ENCODE measurements around the gene HGF. TPM values are rescaled to one million over a fixed set of nuclear protein-coding genes. Genes with fewer than 3 reads are reported as not detected.
A peak's percentile ranks its signal among the peaks of the same experiment; 100 is the strongest.

The HGF gene
- total RNA-seq, 2 experiments from 2014 or later: not detected

- peak overlapping the region; percentile 61 for H3K4me2 ChIP-seq (ENCODE audit: low read length)
- H3K9me3 ChIP-seq (ENCODE audit: low read length): no peaks in the 10 kb centered on the region
- H3K36me3 ChIP-seq (ENCODE audit: insufficient read depth, low read length): no peaks in the 10 kb centered on the region
- CTCF ChIA-PET (ENCODE audit: unreplicated experiment): no interaction called here
- no peaks in the 10 kb centered on the region for H4K20me1 ChIP-seq (ENCODE audit: insufficient read depth, low read length)
- peak; percentile 39 for DNase-seq (ENCODE audit: low spot score)
- peak overlapping the region; percentile 12 for H3K4me3 ChIP-seq (ENCODE audit: low read depth, low read length, poor library complexity, severe bottlenecking)
- TF ChIP-seq CTCF (conservative IDR thresholded peaks at IDR 0.05; ENCODE audit: low read length) (no peak), EZH2phosphoT487 (IDR thresholded peaks at IDR 0.05; ENCODE audit: borderline replicate concordance, low read depth, low read length) (no peak)
- POLR2A ChIA-PET: interaction anchor here (0.7 kb wide), 1 partner anchor 919 kb away, joined by 3 read pairs; no protein-coding TSS in a partner anchor
- no peaks in the 10 kb centered on the region for H3K9me2 ChIP-seq (ENCODE audit: insufficient read depth, low read length)
- no peaks in the 10 kb centered on the region for H3K79me2 ChIP-seq (ENCODE audit: insufficient read depth, low read depth, low read length)
- intact Hi-C loops (cut with micrococcal nuclease; ENCODE audit: unreplicated experiment): no loop called here
- BruUV-seq (replicated peaks): no TSS peak
- H3K4me1 ChIP-seq (ENCODE audit: insufficient read depth, low read length, poor library complexity, severe bottlenecking): peaks cover 33% of the 10 kb centered on the region
- H2AFZ ChIP-seq (ENCODE audit: low read length): peak overlapping the region; percentile 70
- peak overlapping the region; percentile 27 for H3K27ac ChIP-seq (ENCODE audit: low read depth, low read length, poor library complexity, severe bottlenecking)
These were observed 22.0 kb upstream of the HGF start for GRCh38 chr7:81791568-81792518.

- intact Hi-C loops (cut with micrococcal nuclease; ENCODE audit: unreplicated experiment): no loop called here
- no peaks in the 10 kb centered on the region for H3K36me3 ChIP-seq (ENCODE audit: insufficient read depth, low read length)
- DNase-seq (ENCODE audit: low spot score): no peak
- H3K9me2 ChIP-seq (ENCODE audit: insufficient read depth, low read length): no peaks in the 10 kb centered on the region
- no peaks in the 10 kb centered on the region for H3K9me3 ChIP-seq (ENCODE audit: low read length)
- TF ChIP-seq EZH2phosphoT487 (IDR thresholded peaks at IDR 0.05; ENCODE audit: borderline replicate concordance, low read depth, low read length) (no peak), CTCF (conservative IDR thresholded peaks at IDR 0.05; ENCODE audit: low read length) (no peak)
- no peaks in the 10 kb centered on the region for H3K79me2 ChIP-seq (ENCODE audit: insufficient read depth, low read depth, low read length)
- H3K4me1 ChIP-seq (ENCODE audit: insufficient read depth, low read length, poor library complexity, severe bottlenecking): peaks cover 33% of the 10 kb centered on the region
- H3K4me3 ChIP-seq (ENCODE audit: low read depth, low read length, poor library complexity, severe bottlenecking): no peak overlapping the region
- ChIA-PET POLR2A (interaction anchor here (0.7 kb wide), 2 partner anchors 49 to 918 kb away, joined by 3 read pairs; no protein-coding TSS in a partner anchor), CTCF (ENCODE audit: unreplicated experiment) (no interaction called here)
- no TSS peak for BruUV-seq (replicated peaks)
- no peak overlapping the region for H3K4me2 ChIP-seq (ENCODE audit: low read length)
- peak overlapping the region; percentile 69; the same call in 1 of the 2 replicates for H2AFZ ChIP-seq (ENCODE audit: low read length)
- no peaks in the 10 kb centered on the region for H4K20me1 ChIP-seq (ENCODE audit: insufficient read depth, low read length)
- no peak overlapping the region for H3K27ac ChIP-seq (ENCODE audit: low read depth, low read length, poor library complexity, severe bottlenecking)
These were observed 20.8 kb upstream of the HGF start for GRCh38 chr7:81790686-81791085.

- Histone ChIP-seq H3K36me3 (ENCODE audit: insufficient read depth, low read length) (no peaks in the 10 kb centered on the region), H3K4me1 (ENCODE audit: insufficient read depth, low read length, poor library complexity, severe bottlenecking) (peaks cover 33% of the 10 kb centered on the region), H3K79me2 (ENCODE audit: insufficient read depth, low read depth, low read length) (no peaks in the 10 kb centered on the region), H4K20me1 (ENCODE audit: insufficient read depth, low read length) (no peaks in the 10 kb centered on the region), H3K9me3 (ENCODE audit: low read length) (no peaks in the 10 kb centered on the region), H3K9me2 (ENCODE audit: insufficient read depth, low read length) (no peaks in the 10 kb centered on the region), H3K27ac (ENCODE audit: low read depth, low read length, poor library complexity, severe bottlenecking) (no peak overlapping the region), H3K4me2 (ENCODE audit: low read length) (no peak overlapping the region), H3K4me3 (ENCODE audit: low read depth, low read length, poor library complexity, severe bottlenecking) (no peak overlapping the region), H2AFZ (ENCODE audit: low read length) (peak overlapping the region; percentile 69; the same call in 1 of the 2 replicates)
- BruUV-seq (replicated peaks): no TSS peak
- peak; percentile 10 for DNase-seq (ENCODE audit: low spot score)
- CTCF ChIA-PET (ENCODE audit: unreplicated experiment): no interaction called here
- TF ChIP-seq EZH2phosphoT487 (IDR thresholded peaks at IDR 0.05; ENCODE audit: borderline replicate concordance, low read depth, low read length): no peak
- no peak for TF ChIP-seq CTCF (conservative IDR thresholded peaks at IDR 0.05; ENCODE audit: low read length)
- POLR2A ChIA-PET: interaction anchor here (2.0 kb wide), 1 partner anchor 8 kb away, joined by 6 read pairs; no protein-coding TSS in a partner anchor
- intact Hi-C loops (cut with micrococcal nuclease; ENCODE audit: unreplicated experiment): no loop called here
These were observed 20.3 kb upstream of the HGF start for GRCh38 chr7:81790120-81790500.
